PFSK-1 (cell line): ENCODE data around the gene RARA.

ENCODE experiments used
- POLR2AphosphoS5 ChIP-seq: IDR thresholded peaks from 2 replicates; pipeline ENCODE4 v1.6.1; 2012; ENCODE audit warnings: low read depth, mild to moderate bottlenecking, control low read depth, low read length, moderate library complexity
- TF ChIP-seq, protein P1 (sequence below), 2 experiments: IDR thresholded peaks; 2 replicates each; pipeline versions ENCODE4 v1.6.1 to v1.8.0; 2011 to 2012; ENCODE audit warnings: low read depth in 2 of 2, low read length in 2 of 2, control low read depth in 1 of 2, inconsistent platforms in 1 of 2, mild to moderate bottlenecking in 1 of 2, moderate library complexity in 1 of 2; ENCODE audit not compliant: insufficient read depth in 1 of 2

DNA sequence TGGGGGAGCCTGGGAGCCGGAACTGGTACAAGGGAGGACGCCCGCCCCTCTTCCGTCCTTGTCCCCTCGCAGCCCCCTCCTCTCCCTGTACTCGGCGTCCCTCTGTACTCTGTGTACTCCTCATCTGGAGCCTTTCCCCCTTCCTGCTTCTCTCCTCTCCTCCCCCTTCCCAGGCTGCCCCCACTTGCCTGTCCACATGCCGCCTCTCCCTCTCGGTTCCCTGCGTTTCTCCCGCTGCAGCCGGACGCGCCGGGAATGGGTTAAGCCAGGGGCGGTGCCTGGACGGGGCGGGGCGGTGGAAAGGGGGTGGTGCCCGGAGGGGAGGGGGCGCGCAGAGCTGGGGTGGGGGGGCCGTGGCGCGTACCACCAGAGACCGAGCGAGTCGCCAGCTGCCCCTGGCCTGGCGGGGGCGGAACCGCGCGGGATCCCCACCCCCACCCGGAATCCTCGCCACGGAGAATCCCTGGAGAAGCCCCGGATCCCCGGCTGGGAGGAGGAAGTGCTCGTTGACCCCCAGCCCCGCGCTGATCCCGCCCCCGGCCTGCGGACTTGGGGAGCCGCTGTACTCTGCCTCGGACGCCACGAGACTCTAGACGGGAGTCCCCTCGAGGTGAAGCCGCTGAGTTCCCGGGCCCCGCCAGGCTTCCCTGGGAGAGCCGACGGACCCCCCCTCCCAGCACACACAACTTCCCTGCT is 33.0 kb downstream of the RARA start:
- TF ChIP-seq, protein P1, sequence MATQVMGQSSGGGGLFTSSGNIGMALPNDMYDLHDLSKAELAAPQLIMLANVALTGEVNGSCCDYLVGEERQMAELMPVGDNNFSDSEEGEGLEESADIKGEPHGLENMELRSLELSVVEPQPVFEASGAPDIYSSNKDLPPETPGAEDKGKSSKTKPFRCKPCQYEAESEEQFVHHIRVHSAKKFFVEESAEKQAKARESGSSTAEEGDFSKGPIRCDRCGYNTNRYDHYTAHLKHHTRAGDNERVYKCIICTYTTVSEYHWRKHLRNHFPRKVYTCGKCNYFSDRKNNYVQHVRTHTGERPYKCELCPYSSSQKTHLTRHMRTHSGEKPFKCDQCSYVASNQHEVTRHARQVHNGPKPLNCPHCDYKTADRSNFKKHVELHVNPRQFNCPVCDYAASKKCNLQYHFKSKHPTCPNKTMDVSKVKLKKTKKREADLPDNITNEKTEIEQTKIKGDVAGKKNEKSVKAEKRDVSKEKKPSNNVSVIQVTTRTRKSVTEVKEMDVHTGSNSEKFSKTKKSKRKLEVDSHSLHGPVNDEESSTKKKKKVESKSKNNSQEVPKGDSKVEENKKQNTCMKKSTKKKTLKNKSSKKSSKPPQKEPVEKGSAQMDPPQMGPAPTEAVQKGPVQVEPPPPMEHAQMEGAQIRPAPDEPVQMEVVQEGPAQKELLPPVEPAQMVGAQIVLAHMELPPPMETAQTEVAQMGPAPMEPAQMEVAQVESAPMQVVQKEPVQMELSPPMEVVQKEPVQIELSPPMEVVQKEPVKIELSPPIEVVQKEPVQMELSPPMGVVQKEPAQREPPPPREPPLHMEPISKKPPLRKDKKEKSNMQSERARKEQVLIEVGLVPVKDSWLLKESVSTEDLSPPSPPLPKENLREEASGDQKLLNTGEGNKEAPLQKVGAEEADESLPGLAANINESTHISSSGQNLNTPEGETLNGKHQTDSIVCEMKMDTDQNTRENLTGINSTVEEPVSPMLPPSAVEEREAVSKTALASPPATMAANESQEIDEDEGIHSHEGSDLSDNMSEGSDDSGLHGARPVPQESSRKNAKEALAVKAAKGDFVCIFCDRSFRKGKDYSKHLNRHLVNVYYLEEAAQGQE (IDR thresholded peaks at IDR 0.05; ENCODE audit: insufficient read depth in 1 of 2, low read depth in 2 of 2, low read length in 2 of 2): no peak
- TF ChIP-seq POLR2AphosphoS5: no peak; the same call in 1 of the 2 replicates
